H1 (cell line): ENCODE measurements around the gene ANKRD60. TPM values are rescaled to one million over a fixed set of nuclear protein-coding genes. Genes with fewer than 3 reads are reported as not detected.

Experiments used
- CTCF ChIA-PET: fragments of 300-600 bp; sonication (Branson Sonifier 250); formaldehyde crosslinking; loops from one replicate; lab custom pipeline; 2021; ENCODE audit not compliant: partially characterized antibody; lab: Charles Lee
- POLR2A ChIA-PET: fragments of 300-600 bp; sonication (Branson Sonifier 250); formaldehyde crosslinking; loops from one replicate; lab custom pipeline; 2021; ENCODE audit warnings: inconsistent platforms; ENCODE audit not compliant: partially characterized antibody; lab: Charles Lee
- DNase-seq, 2 experiments: peaks; one replicate each; pipeline versions ENCODE4 v3.0.0 to v3.0.0-alpha.2; 2010 to 2022; ENCODE audit warnings: low spot score in 2 of 2, low read depth in 1 of 2, mixed read lengths in 1 of 2
- FAIRE-seq: peaks from 2 replicates; lab custom pipeline; 2011; peaks lifted over from hg19 to GRCh38; lab: Jason Lieb, UNC
- H2AFZ ChIP-seq: 2 replicates; pipeline ENCODE4 v1.8.1; 2012; ENCODE audit warnings: low read length, inconsistent platforms
- H2AK5ac ChIP-seq: 2 replicates; pipeline ENCODE4 v1.6.1; 2013; ENCODE audit warnings: low read depth, low read length
- H2BK120ac ChIP-seq: replicated peaks from 2 replicates; pipeline ENCODE3; 2013; ENCODE audit warnings: low read depth, low read length, inconsistent platforms
- H2BK12ac ChIP-seq: 2 replicates; pipeline ENCODE4 v1.6.1; 2013; ENCODE audit warnings: low read depth, low read length
- H2BK15ac ChIP-seq: 2 replicates; pipeline ENCODE4 v1.6.1; 2013; ENCODE audit warnings: low read length
- H2BK20ac ChIP-seq: 2 replicates; pipeline ENCODE4 v1.6.1; 2013; ENCODE audit warnings: low read length
- H2BK5ac ChIP-seq: 2 replicates; pipeline ENCODE4 v1.6.1; 2013; ENCODE audit warnings: low read depth, low read length
- H3K14ac ChIP-seq: 2 replicates; pipeline ENCODE4 v1.6.1; 2013; ENCODE audit warnings: inconsistent platforms; ENCODE audit not compliant: insufficient read length
- H3K18ac ChIP-seq: 2 replicates; pipeline ENCODE4 v1.6.1; 2013; ENCODE audit warnings: low read length; ENCODE audit errors: extremely low read depth
- H3K23ac ChIP-seq: 2 replicates; pipeline ENCODE4 v1.6.1; 2013; ENCODE audit warnings: inconsistent platforms; ENCODE audit not compliant: insufficient read length
- H3K23me2 ChIP-seq: 2 replicates; pipeline ENCODE4 v1.6.1; 2013; ENCODE audit warnings: low read depth, low read length
- H3K27ac ChIP-seq: 2 replicates; pipeline ENCODE4 v1.6.1; 2011; ENCODE audit warnings: low read depth, low read length, inconsistent platforms
- H3K27me3 ChIP-seq, 4 experiments: replicated peaks in 1 of 4; 1 replicate in 1 of 4; 2 replicates in 3 of 4; pipeline versions ENCODE4 v1.6.1 to v1.8.1; 2011 to 2013; ENCODE audit warnings: low read length in 3 of 4, mild to moderate bottlenecking in 3 of 4, inconsistent platforms in 2 of 4, mixed read lengths in 2 of 4, moderate library complexity in 1 of 4; ENCODE audit not compliant: control insufficient read depth in 3 of 4, insufficient read depth in 3 of 4; ENCODE audit errors: extremely low read depth in 1 of 4
- H3K36me3 ChIP-seq, 4 experiments: 2 replicates each; pipeline versions ENCODE4 v1.6.1 to v1.8.1; 2011 to 2013; ENCODE audit warnings: mild to moderate bottlenecking in 4 of 4, low read length in 3 of 4, moderate library complexity in 2 of 4, control low read depth in 1 of 4, inconsistent platforms in 1 of 4; ENCODE audit not compliant: insufficient read depth in 4 of 4, control insufficient read depth in 2 of 4
- H3K4ac ChIP-seq: replicated peaks from 2 replicates; pipeline ENCODE3; 2013; ENCODE audit warnings: low read length, low read depth, mixed read lengths, inconsistent platforms; ENCODE audit not compliant: insufficient read length
- H3K4me1 ChIP-seq, 4 experiments: replicated peaks in 1 of 4; 1 replicate in 1 of 4; 2 replicates in 3 of 4; pipeline versions ENCODE4 v1.6.1 to v1.8.1; 2011 to 2013; ENCODE audit warnings: low read length in 3 of 4, inconsistent platforms in 2 of 4, mixed read lengths in 1 of 4; ENCODE audit not compliant: insufficient read depth in 4 of 4, control insufficient read depth in 3 of 4
- H3K4me2 ChIP-seq, 2 experiments: 2 replicates each; pipeline versions ENCODE4 v1.6.1 to v1.8.1; 2011 to 2013; ENCODE audit warnings: low read depth in 2 of 2, low read length in 2 of 2, control low read depth in 1 of 2, inconsistent platforms in 1 of 2, mild to moderate bottlenecking in 1 of 2; ENCODE audit not compliant: insufficient read depth in 1 of 2
- H3K4me3 ChIP-seq, 4 experiments: fragments of 200-600, 300-600 bp in 1 of 4; sonication (generic), shearing (Covaris generic), sonication (Bioruptor Twin) in 1 of 4; 2 replicates each; pipeline versions ENCODE4 v1.5.1 to v1.8.1; 2011 to 2016; ENCODE audit warnings: low read length in 4 of 4, low read depth in 3 of 4, control low read depth in 2 of 4, inconsistent platforms in 2 of 4, mild to moderate bottlenecking in 2 of 4, mixed read lengths in 1 of 4, moderate library complexity in 1 of 4; ENCODE audit not compliant: insufficient read depth in 2 of 4; ENCODE audit errors: extremely low read depth in 1 of 4
- H3K56ac ChIP-seq: replicated peaks from 2 replicates; pipeline ENCODE3; 2013; ENCODE audit warnings: low read depth, mild to moderate bottlenecking, mixed read lengths, low read length, inconsistent platforms; ENCODE audit not compliant: insufficient read length
- H3K79me1 ChIP-seq: 2 replicates; pipeline ENCODE4 v1.6.1; 2013; ENCODE audit warnings: low read depth, low read length, control low read depth
- H3K79me2 ChIP-seq, 2 experiments: 2 replicates each; pipeline versions ENCODE4 v1.6.1 to v1.8.1; 2012 to 2013; ENCODE audit warnings: low read length in 2 of 2, mild to moderate bottlenecking in 2 of 2, inconsistent platforms in 1 of 2; ENCODE audit not compliant: insufficient read depth in 2 of 2, control insufficient read depth in 1 of 2
- H3K9ac ChIP-seq, 4 experiments: replicated peaks in 1 of 4; 1 replicate in 1 of 4; 2 replicates in 3 of 4; pipeline versions ENCODE4 v1.6.1 to v1.8.1; 2011 to 2013; ENCODE audit warnings: low read depth in 3 of 4, low read length in 3 of 4, control low read depth in 2 of 4, mild to moderate bottlenecking in 2 of 4, moderate library complexity in 2 of 4, inconsistent platforms in 1 of 4; ENCODE audit errors: extremely low read depth in 1 of 4
- H3K9me3 ChIP-seq, 2 experiments: 2 replicates each; pipeline versions ENCODE4 v1.6.1 to v1.8.1; 2012 to 2013; ENCODE audit warnings: mild to moderate bottlenecking in 2 of 2, moderate library complexity in 2 of 2, control low read depth in 1 of 2, inconsistent platforms in 1 of 2, low read depth in 1 of 2, low read length in 1 of 2, mixed read lengths in 1 of 2; ENCODE audit not compliant: insufficient read depth in 2 of 2
- H4K20me1 ChIP-seq, 2 experiments: replicated peaks in 1 of 2; 2 replicates each; pipeline versions ENCODE3 to v1.8.1; 2011 to 2013; ENCODE audit warnings: inconsistent platforms in 2 of 2, low read length in 2 of 2, mild to moderate bottlenecking in 1 of 2; ENCODE audit not compliant: insufficient read depth in 2 of 2, control insufficient read depth in 1 of 2
- H4K5ac ChIP-seq: 2 replicates; pipeline ENCODE4 v1.6.1; 2013; ENCODE audit warnings: low read length, low read depth, mixed read lengths, inconsistent platforms; ENCODE audit not compliant: insufficient read length
- H4K8ac ChIP-seq: 2 replicates; pipeline ENCODE4 v1.8.0; 2013; ENCODE audit warnings: mild to moderate bottlenecking, moderate library complexity, low read length, inconsistent platforms; ENCODE audit not compliant: insufficient read depth; ENCODE audit errors: extremely low read depth
- H4K91ac ChIP-seq: replicated peaks from 2 replicates; pipeline ENCODE3; 2013; ENCODE audit warnings: low read length, mixed read lengths, inconsistent platforms; ENCODE audit not compliant: insufficient read length
- BCL11A ChIP-seq, 2 experiments: IDR thresholded peaks; one replicate each; pipeline ENCODE4 v1.6.1; 2011; ENCODE audit warnings: low read depth in 2 of 2, low read length in 2 of 2, mild to moderate bottlenecking in 2 of 2
- CHD1 ChIP-seq: IDR thresholded peaks from 2 replicates; pipeline ENCODE4 v1.6.1; 2012; ENCODE audit warnings: low read depth, low read length, improper control_type of control experiment
- JUND ChIP-seq: IDR thresholded peaks from 2 replicates; pipeline ENCODE4 v1.6.1; 2011; ENCODE audit warnings: mild to moderate bottlenecking, improper control_type of control experiment, low read length
- RBBP5 ChIP-seq: IDR thresholded peaks from 2 replicates; pipeline ENCODE4 v1.7.1; 2012; ENCODE audit warnings: low read depth, mild to moderate bottlenecking, inconsistent platforms, low read length, moderate library complexity, borderline replicate concordance
- RFX5 ChIP-seq: IDR thresholded peaks from 2 replicates; pipeline ENCODE4 v1.6.1; 2011; ENCODE audit warnings: low read depth, low read length, improper control_type of control experiment, borderline replicate concordance
- SIN3A ChIP-seq, 2 experiments: IDR thresholded peaks in 1 of 2; conservative IDR thresholded peaks in 1 of 2; 2 replicates each; pipeline ENCODE4 v1.6.1; 2011 to 2012; ENCODE audit warnings: low read length in 2 of 2, improper control_type of control experiment in 1 of 2, low read depth in 1 of 2, mild to moderate bottlenecking in 1 of 2
- SIRT6 ChIP-seq: IDR thresholded peaks from one replicate; pipeline ENCODE4 v1.7.1; 2012; ENCODE audit warnings: low read length, inconsistent platforms
- SIX5 ChIP-seq: IDR thresholded peaks from 2 replicates; pipeline ENCODE4 v1.6.1; 2011; ENCODE audit warnings: mild to moderate bottlenecking, low read depth, low read length
- SUZ12 ChIP-seq: fragments of 200-600 bp; sonication (generic); IDR thresholded peaks from 2 replicates; pipeline ENCODE4 v1.6.1; 2012; ENCODE audit warnings: mild to moderate bottlenecking, inconsistent platforms, low read length, moderate library complexity, mixed read lengths
- TAF7 ChIP-seq: optimal IDR thresholded peaks from 2 replicates; pipeline ENCODE3; 2011; ENCODE audit warnings: low read depth, mild to moderate bottlenecking, inconsistent platforms, low read length, moderate library complexity, borderline replicate concordance
- TBP ChIP-seq: IDR thresholded peaks from 2 replicates; pipeline ENCODE4 v1.6.1; 2011; ENCODE audit warnings: low read depth, low read length, improper control_type of control experiment
- WGBS, 2 experiments: shearing (Covaris generic) in 1 of 2; methylation state at CpG; one replicate each; pipeline versions ENCODE4 v1.1.6 to v1.1.7; 2013 to 2015; ENCODE audit warnings: low lambda C conversion rate in 2 of 2, mixed read lengths in 2 of 2, inconsistent platforms in 1 of 2, low coverage in 1 of 2, missing lambda C conversion rate in 1 of 2; ENCODE audit not compliant: insufficient replicate concordance in 2 of 2, insufficient coverage in 1 of 2, insufficient read length in 1 of 2; ENCODE audit errors: extremely low coverage in 1 of 2, missing lambda C conversion rate in 1 of 2; 5-methylcytosine and 5-hydroxymethylcytosine counted together
- polyA plus RNA-seq, 7 experiments: library from polyadenylated mRNA; depleted of rRNA in 3 of 7; stranded (reverse) in 5 of 7; unstranded in 2 of 7; fragments of >200 nt in 5 of 7; fragments of 200-250 nt in 2 of 7; gene quantifications; 1 replicate in 5 of 7; 2 replicates in 1 of 7; 4 replicates in 1 of 7; pipeline versions ENCODE4 v1.2.1 to v1.2.3, GENCODE V29; 2011 to 2013; ENCODE audit warnings: missing spikeins in 2 of 7, mixed read lengths in 2 of 7
- total RNA-seq: library from RNA; stranded (reverse); fragmentation: NEBNext Ultra II Directional; extraction: Animal tissue kit (Norgen Biotek cat#: 25700); gene quantifications from 2 replicates; pipeline ENCODE4 v1.2.1, GENCODE V29; 2021
- TF ChIP-seq, protein P1 (sequence below): IDR thresholded peaks from 2 replicates; pipeline ENCODE4 v1.6.1; 2012; ENCODE audit warnings: inconsistent platforms

Gene ANKRD60
- total and polyA plus RNA-seq, 2 of the 8 experiments (the other 6 are each of a cell fraction or from before 2014, with no cell fraction given): not detected

DNA sequence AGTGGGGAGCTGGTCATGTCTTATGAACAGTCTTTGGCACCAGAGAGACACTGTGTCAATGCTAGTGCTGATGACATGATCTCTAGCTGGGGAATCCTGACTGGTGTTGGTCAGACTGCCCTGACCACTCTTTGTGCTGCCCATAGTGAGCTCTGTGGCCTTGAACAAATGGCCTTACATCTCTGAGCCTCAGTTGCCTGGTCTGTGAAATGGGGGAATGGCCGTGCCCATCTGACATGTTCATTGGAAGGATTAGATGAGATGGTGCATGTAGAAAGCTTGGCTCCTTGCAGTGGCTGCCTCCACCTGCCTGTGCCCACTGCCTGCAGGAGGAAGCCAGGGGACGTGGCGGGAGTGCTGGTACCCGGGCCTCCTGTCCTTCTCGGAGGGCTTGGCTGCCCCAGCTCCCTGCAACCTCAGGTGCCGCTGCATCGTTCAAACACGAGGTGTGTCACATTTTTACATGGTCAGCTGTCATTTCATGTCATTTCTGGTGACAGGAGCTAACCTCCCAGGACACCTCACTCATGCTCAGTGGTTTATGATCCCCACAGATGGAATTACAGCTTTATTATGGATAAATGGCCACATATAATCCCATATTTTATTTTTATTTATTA lies 45.8 kb downstream of the ANKRD60 start:
- peaks cover 0 to 3% of the 10 kb centered on the region in 2 experiments; a peak in 1 of 4 replicates for H3K9me3 ChIP-seq
- no peak overlapping the region for H3K56ac ChIP-seq
- DNase-seq (no peak), FAIRE-seq (no peak)
- H3K14ac ChIP-seq: no peak overlapping the region
- H2BK12ac ChIP-seq: no peak overlapping the region
- POLR2A ChIA-PET: no interaction called here
- no peak overlapping the region for H2BK15ac ChIP-seq
- no peak overlapping the region for H2AK5ac ChIP-seq
- H3K79me1 ChIP-seq: no peaks in the 10 kb centered on the region
- H2BK5ac ChIP-seq: no peak overlapping the region
- no peaks in the 10 kb centered on the region for H4K20me1 ChIP-seq
- H3K27me3 ChIP-seq: peaks cover 2 to 19% (median 14%) of the 10 kb centered on the region in 4 experiments; a peak in 6 of 7 replicates
- no peak overlapping the region for H3K4me2 ChIP-seq
- WGBS, 2 experiments: 87% methylated on average over 8 of the region's 8 CpGs; no CpG with 5 or more reads in 1 of the 2 experiments
- H3K18ac ChIP-seq: no peak overlapping the region
- no peak overlapping the region for H2BK20ac ChIP-seq
- no peak overlapping the region for H3K4me3 ChIP-seq
- H4K91ac ChIP-seq: no peak overlapping the region
- no peak overlapping the region for H3K4ac ChIP-seq
- H3K23ac ChIP-seq: no peak overlapping the region
- no peak overlapping the region for H2AFZ ChIP-seq
- H3K23me2 ChIP-seq: 0 out of 2 replicates have a peak, but pooled peaks cover 2% of the 10 kb centered on the region
- H4K5ac ChIP-seq: no peak overlapping the region
- H3K36me3 ChIP-seq: no peaks in the 10 kb centered on the region
- CTCF ChIA-PET: interaction anchor here (0.8 to 3.5 kb wide), 12 partner anchors 9 to 609 kb away, joined by 3 to 13 read pairs (median 4); no protein-coding TSS in a partner anchor
- no peak overlapping the region for H4K8ac ChIP-seq
- no peak overlapping the region for H3K9ac ChIP-seq
- no peak overlapping the region for H2BK120ac ChIP-seq
- H3K79me2 ChIP-seq: no peaks in the 10 kb centered on the region
- peaks cover 0 to 4% (median under 1%) of the 10 kb centered on the region in 4 experiments; a peak in 2 of 7 replicates for H3K4me1 ChIP-seq
- no peak overlapping the region for H3K27ac ChIP-seq
- TF ChIP-seq CHD1: no peak
- no peak for TF ChIP-seq RBBP5
- TF ChIP-seq SUZ12: no peak
- TF ChIP-seq JUND: no peak
- TF ChIP-seq SIN3A (conservative IDR thresholded peaks at IDR 0.05 in 1 of 2, IDR thresholded peaks at IDR 0.05 in 1 of 2; ENCODE audit: low read depth in 1 of 2, low read length in 2 of 2): no peak
- TF ChIP-seq, protein P1, sequence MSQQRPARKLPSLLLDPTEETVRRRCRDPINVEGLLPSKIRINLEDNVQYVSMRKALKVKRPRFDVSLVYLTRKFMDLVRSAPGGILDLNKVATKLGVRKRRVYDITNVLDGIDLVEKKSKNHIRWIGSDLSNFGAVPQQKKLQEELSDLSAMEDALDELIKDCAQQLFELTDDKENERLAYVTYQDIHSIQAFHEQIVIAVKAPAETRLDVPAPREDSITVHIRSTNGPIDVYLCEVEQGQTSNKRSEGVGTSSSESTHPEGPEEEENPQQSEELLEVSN: no peak
- no peak for TF ChIP-seq BCL11A (IDR thresholded peaks at IDR 0.05; ENCODE audit: low read depth in 2 of 2, low read length in 2 of 2)
- no peak for TF ChIP-seq SIX5
- TF ChIP-seq RFX5: no peak
- TF ChIP-seq TAF7: no peak
- TF ChIP-seq SIRT6: no peak
- TF ChIP-seq TBP: no peak
